Activated T-cell treated with anti-CD3 and anti-CD28 coated beads, Interleukin-2, amount 50 U/mL, for 1 hour (primary cell): Measurements from ENCODE around the gene RTKN2.

ENCODE experiments used
- DNase-seq: peaks from one replicate; pipeline ENCODE4 v3.0.0-alpha.2; 2020

The RTKN2 gene

GRCh38 chr10:62214364-62214874 lies 54.2 kb downstream of the RTKN2 start:
- DNase-seq, result no peak

DNA sequence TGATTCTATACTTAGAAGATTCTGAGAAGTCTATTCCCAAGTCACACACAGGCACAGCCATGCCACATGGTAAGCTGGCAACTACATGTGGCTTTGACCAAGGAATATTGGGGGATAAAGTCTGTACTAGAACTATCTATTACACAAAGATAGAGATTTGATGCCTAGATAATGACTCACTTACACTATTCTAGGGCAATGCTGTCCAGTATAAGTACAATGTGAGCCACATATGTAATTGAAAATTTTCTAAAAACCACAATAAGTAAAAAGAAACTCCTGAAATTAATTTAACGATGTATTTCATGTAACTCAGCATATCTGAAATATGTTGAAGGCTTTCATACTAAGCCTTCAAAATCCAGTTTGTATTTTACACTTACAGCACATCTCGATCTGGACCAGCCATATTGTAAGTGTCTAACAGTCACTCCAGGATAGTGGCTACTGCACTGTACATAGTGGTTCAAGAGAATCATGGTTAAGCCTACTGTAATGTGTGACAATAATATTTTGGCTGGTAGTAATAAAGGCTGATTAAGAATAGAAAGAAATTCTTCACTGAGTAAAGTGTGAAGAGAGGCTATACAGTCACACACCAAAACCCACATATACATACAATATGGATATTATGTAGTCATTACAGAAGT lies 62.8 kb downstream of the RTKN2 start:
- DNase-seq, result no peak

DNA sequence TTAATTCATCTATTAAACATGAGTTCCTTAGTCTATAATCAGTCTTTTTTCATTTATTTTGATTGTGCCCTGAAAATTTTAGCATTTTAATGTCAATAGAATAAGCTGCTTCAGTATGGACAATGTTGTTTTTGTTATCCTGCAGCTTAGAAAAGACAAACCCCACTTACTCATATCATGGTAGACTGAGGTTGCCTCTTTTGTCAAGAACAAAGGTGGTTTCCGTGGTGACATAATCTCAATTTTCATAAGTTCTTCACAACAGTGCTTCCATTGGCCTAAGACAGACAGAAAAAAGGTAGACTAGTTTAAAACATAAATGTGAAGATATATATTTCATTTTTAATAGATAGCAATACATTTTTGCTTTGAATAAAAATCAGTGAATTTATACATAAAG lies 69.1 kb downstream of the RTKN2 start:
- no peak for DNase-seq

- no peak for DNase-seq
Measured at GRCh38 chr10:62196528-62196927, 72.1 kb downstream of the RTKN2 start.

DNA sequence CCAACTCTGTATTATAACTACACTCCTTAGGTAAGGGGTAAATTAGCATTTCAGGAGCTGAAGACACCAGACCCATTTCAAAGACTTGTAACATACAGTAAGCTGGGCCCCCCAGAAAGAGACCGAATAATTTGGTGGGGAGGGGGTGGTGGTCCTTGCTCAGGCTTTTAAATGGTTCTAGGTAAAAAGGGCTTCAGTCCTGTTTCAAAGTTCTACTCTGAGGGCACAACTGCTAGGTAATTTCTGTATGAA lies 73.0 kb downstream of the RTKN2 start:
- DNase-seq, result no peak

DNA sequence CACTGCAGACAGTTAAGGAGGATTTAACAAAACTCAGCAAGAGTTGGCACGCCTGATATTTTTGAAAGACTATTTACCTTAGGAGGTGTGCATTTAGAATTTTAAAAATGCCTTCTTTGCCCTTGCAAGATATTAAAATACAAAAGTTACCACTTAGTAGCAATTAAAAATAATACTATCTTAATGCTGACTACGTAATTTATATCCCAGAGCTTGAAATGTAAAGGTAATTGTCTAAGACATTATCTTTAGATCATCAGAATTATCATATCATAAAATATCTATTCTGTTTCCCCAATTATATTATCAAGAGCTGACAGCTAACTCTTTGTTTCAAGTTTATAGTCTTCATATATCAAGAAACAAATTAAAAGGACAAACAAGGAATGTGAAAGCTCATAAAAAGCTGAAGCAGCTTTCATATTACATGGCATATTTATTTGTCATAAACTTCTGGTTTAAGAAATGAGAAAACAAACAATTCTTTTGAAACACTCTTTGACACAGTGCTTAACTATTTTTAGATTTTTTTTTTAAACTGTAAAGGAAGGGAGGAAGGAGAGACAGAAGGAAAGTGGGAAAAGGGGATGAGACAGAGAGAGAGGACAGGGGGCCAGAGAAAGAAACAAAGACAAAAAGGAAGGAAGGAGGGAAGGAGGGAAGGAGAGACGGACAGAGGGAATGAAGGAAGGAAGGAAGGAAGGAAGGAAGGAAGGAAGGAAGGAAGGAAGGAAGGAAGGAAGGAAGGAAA lies 73.5 kb downstream of the RTKN2 start:
- no peak for DNase-seq

DNA sequence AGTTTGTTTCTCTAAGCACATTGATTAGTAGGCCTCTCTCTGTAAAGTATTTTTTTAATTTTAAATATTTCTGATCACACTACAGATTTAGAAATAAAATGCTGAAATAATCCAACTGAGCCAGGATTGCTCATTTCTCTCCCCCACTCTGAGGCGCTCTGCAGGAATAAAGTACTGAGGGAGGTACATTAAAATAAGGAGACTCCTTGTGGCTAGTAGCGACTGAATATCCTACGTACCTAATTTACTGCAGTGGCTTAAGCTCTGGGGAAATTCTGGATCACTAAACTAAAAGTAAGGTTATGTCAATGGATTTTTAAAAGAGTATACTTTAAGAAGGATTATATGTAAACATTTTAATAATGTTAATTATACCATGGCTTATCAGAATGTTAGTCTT lies 75.2 kb downstream of the RTKN2 start:
- no peak for DNase-seq

DNA sequence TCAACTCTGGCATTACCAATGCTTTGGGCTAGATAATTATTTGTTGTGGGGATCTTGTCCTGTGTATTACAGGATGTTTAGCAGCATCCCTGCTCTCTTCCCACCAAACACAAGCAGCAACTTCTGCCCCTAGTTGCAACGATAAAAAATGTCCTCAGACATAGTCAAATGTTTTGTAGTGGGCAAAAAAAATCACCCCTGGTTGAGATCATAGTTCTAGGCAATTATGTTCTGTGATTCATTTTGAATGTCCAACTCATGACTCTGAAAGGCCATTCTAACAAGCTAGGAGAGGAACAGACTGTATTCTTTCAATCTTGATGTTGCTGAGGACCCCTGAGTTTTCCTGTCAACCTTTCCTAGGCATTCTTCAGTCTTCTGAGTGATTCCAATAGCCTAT lies 79.5 kb downstream of the RTKN2 start:
- no peak for DNase-seq

DNA sequence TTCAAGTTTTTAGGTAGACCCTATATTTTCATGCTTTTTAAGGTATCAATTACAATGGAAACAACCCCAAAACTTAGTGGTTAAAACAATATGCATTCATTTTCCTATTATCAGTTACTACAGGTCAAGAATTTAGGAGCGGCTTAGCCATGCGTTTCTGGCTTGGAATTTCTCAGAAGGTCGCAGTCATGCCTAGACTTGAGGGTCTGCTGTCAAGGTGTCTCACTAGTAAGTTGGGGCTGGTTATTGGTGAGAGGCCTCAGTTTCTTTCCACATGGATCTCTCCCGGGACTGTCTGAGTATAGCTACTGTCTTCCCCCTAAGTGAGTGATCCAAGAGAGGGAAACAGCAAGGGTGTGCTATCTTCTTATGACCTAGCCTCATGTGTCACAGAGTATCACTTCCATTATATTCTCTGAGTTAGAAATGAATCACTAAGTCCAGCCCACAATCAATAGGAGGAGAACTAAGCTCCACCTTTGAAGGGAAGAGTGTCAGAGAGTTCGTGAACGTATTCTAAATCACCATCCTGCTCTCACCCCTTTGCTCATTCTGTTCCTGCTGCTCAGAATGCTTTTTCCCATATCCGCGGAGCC lies 80.5 kb downstream of the RTKN2 start:
- DNase-seq, result no peak

GRCh38 chr10:62186999-62187675 lies 81.5 kb downstream of the RTKN2 start:
- DNase-seq, result no peak

DNA sequence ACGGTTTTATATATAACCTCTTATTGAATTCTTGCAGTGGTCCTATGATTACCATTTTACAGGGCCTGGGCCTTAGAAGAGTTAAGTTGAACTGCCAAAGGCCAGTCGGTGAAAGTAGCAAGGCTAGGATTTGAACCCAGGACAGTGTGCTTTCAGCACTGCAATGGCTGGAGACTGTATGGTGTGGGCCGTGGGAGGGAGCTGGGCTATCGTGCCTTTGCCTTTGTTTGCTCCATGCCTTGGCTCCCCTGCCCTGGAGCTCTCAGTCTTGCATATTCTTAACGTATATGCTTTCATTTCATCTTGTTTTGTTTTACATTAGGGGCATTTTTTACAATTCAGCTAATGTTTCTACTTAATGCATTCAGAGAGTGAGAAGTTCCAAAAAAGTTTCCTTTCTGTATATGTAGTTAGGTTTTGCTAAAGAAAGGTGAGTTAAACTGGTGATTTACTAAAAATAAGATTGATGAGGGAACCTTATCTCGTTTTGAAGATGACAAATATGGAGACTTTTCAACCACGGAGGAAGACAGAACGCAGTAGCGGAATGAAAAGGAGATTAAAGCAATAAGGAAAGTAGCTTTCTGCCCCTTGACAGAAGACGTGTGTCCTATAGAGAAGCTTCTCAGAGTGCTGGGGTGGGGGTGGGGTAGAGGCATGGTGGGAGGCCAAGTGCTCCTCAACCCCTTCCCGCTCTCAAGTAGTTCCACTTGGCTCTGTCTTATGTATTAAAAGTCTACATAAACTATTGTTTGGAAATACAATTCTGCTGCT lies 82.5 kb downstream of the RTKN2 start:
- DNase-seq, result no peak

GRCh38 chr10:62183857-62184795 lies 84.5 kb downstream of the RTKN2 start:
- no peak for DNase-seq

GRCh38 chr10:62183442-62183841 lies 85.2 kb downstream of the RTKN2 start:
- no peak for DNase-seq

- DNase-seq, result no peak
Measured at GRCh38 chr10:62182595-62182994, 86.0 kb downstream of the RTKN2 start.

- DNase-seq, result no peak
Measured at GRCh38 chr10:62182171-62182570, 86.5 kb downstream of the RTKN2 start.

GRCh38 chr10:62180677-62181076 lies 88.0 kb downstream of the RTKN2 start:
- DNase-seq, result no peak

GRCh38 chr10:62178568-62178967 lies 90.1 kb downstream of the RTKN2 start:
- no peak for DNase-seq

- DNase-seq, result no peak
Measured at GRCh38 chr10:62177111-62177510, 91.5 kb downstream of the RTKN2 start.

GRCh38 chr10:62175251-62175650 lies 93.4 kb downstream of the RTKN2 start:
- no peak for DNase-seq

DNA sequence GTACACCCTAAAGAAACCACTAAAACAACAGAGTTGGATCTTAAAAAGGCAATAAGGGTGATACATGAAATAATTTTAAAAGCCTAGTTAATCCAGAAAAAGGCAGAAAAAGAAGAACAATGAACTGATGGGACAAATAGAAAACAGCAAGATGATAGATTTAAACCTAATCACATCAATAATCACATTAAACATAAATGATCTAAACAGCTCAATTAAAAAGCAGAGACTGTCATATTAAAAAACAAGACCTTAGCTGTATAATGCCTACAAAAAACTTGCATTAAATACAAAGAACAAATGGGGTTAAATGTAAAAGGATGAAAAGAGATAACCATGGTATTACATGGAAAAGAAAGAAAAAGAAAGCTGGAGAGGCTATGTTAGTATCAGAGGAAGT lies 96.2 kb downstream of the RTKN2 start:
- no peak for DNase-seq

- DNase-seq, result no peak
Measured at GRCh38 chr10:62171791-62172190, 96.9 kb downstream of the RTKN2 start.

- no peak for DNase-seq
Measured at GRCh38 chr10:62170732-62171131, 97.9 kb downstream of the RTKN2 start.
